Thoracic aorta endothelial cell (primary cell): ENCODE results near the gene CCDC142. TPM values are rescaled to one million over a fixed set of nuclear protein-coding genes. Genes with fewer than 3 reads are reported as not detected.

Experiments
- total RNA-seq: library from RNA; depleted of rRNA; stranded (reverse); fragments of >200 nt; gene quantifications from 2 replicates; pipeline ENCODE4 v1.2.3, GENCODE V29; 2012

The CCDC142 gene
- total RNA-seq, 1 donor: 22.0 TPM

Other genes with a start within 250 kb of the CCDC142 start
- 0.79 and 0.80 TPM in 2 replicates for gene SLC4A5, start 139.6 kb downstream of the CCDC142 start, total RNA-seq
- 125 and 133 TPM in 2 replicates for gene DCTN1, start 102.7 kb downstream of the CCDC142 start, total RNA-seq
- 0.40 and 0.50 TPM in 2 replicates for gene C2orf81, start 61.4 kb downstream of the CCDC142 start, total RNA-seq
- 32.2 and 37.7 TPM in 2 replicates for gene WDR54, start 61.3 kb downstream of the CCDC142 start, total RNA-seq
- 5.9 and 9.3 TPM in 2 replicates for gene RTKN, start 41.1 kb downstream of the CCDC142 start, total RNA-seq
- gene INO80B, start 27.9 kb downstream of the CCDC142 start, total RNA-seq: 6.6 and 12.3 TPM in 2 replicates
- 19.2 and 19.5 TPM in 2 replicates for gene WBP1, start 24.6 kb downstream of the CCDC142 start, total RNA-seq
- gene MOGS, start 17.6 kb downstream of the CCDC142 start, total RNA-seq: 56.5 and 57.4 TPM in 2 replicates
- 17.3 and 18.4 TPM in 2 replicates for gene MRPL53, start 10.3 kb downstream of the CCDC142 start, total RNA-seq
- 14.0 and 17.8 TPM in 2 replicates for gene TTC31, start 83 bp upstream of the CCDC142 start, total RNA-seq
- gene LBX2, start 16.6 kb upstream of the CCDC142 start, total RNA-seq: 3.2 and 3.5 TPM in 2 replicates
- gene PCGF1, start 24.7 kb upstream of the CCDC142 start, total RNA-seq: 10.8 and 12.8 TPM in 2 replicates
- not detected in 2 replicates for gene TLX2, start 31.5 kb upstream of the CCDC142 start, total RNA-seq
- 0.13 TPM in 1 of 2 replicates, not detected in the other for gene DQX1, start 43.2 kb upstream of the CCDC142 start, total RNA-seq
- 78.2 and 88.7 TPM in 2 replicates for gene AUP1, start 46.7 kb upstream of the CCDC142 start, total RNA-seq
- 35.8 and 36.2 TPM in 2 replicates for gene HTRA2, start 46.9 kb upstream of the CCDC142 start, total RNA-seq
- gene LOXL3, start 70.9 kb upstream of the CCDC142 start, total RNA-seq: 0.72 and 0.93 TPM in 2 replicates
- gene DOK1, start 71.7 kb upstream of the CCDC142 start, total RNA-seq: 6.9 and 10.7 TPM in 2 replicates
- not detected in 2 replicates for gene M1AP, start 165.3 kb upstream of the CCDC142 start, total RNA-seq
- gene SEMA4F, start 171.2 kb upstream of the CCDC142 start, total RNA-seq: 4.9 and 5.5 TPM in 2 replicates